HepG2 (cell line): ENCODE measurements around the gene ZNF276. TPM values are rescaled to one million over a fixed set of nuclear protein-coding genes. Genes with fewer than 3 reads are reported as not detected.
A peak's percentile ranks its signal among the peaks of the same experiment; 100 is the strongest.

Experiments
- CREBL2 ChIP-seq: sonication (generic); formaldehyde crosslinking; IDR thresholded peaks from 2 replicates; pipeline ENCODE4 v1.8.1; 2023; ENCODE audit warnings: missing genetic modification reagents, mild to moderate bottlenecking, borderline replicate concordance
- DMAP1 ChIP-seq: IDR thresholded peaks from 2 replicates; pipeline ENCODE4 v1.6.1; 2016
- GTF3A ChIP-seq: sonication (generic); formaldehyde crosslinking; conservative IDR thresholded peaks from 2 replicates; pipeline ENCODE4 v1.4.0; 2020; ENCODE audit warnings: mild to moderate bottlenecking, missing genetic modification reagents
- HOXA9 ChIP-seq: sonication (generic); formaldehyde crosslinking; IDR thresholded peaks from 2 replicates; pipeline ENCODE4 v1.8.1; 2022; ENCODE audit warnings: missing genetic modification reagents, mild to moderate bottlenecking, moderate library complexity, borderline replicate concordance
- KDM4B ChIP-seq: sonication (generic); formaldehyde crosslinking; IDR thresholded peaks from 2 replicates; pipeline ENCODE4 v1.4.0; 2020; ENCODE audit warnings: missing genetic modification reagents
- SMAD1 ChIP-seq: sonication (generic); formaldehyde crosslinking; IDR thresholded peaks from 2 replicates; pipeline ENCODE4 v1.4.0; 2020; ENCODE audit warnings: missing genetic modification reagents, low read depth, mild to moderate bottlenecking, borderline replicate concordance
- SOX5 ChIP-seq: IDR thresholded peaks from 2 replicates; pipeline ENCODE4 v1.6.1; 2016; ENCODE audit warnings: borderline replicate concordance
- SRY ChIP-seq: sonication (generic); formaldehyde crosslinking; IDR thresholded peaks from 2 replicates; pipeline ENCODE4 v1.8.0; 2022; ENCODE audit warnings: mild to moderate bottlenecking, missing genetic modification reagents
- SUZ12 ChIP-seq: fragments of 150-350 bp; IDR thresholded peaks from 2 replicates; pipeline ENCODE4 v1.6.1; 2014; ENCODE audit warnings: low read depth, low read length
- ZNF230 ChIP-seq: sonication (generic); formaldehyde crosslinking; IDR thresholded peaks from 2 replicates; pipeline ENCODE4 v1.4.0; 2020; ENCODE audit warnings: mild to moderate bottlenecking, missing genetic modification reagents
- ZNF382 ChIP-seq: sonication (generic); formaldehyde crosslinking; IDR thresholded peaks from 2 replicates; pipeline ENCODE4 v1.5.0; 2020; ENCODE audit warnings: missing genetic modification reagents, mild to moderate bottlenecking, borderline replicate concordance
- ZNF530 ChIP-seq: sonication (generic); formaldehyde crosslinking; IDR thresholded peaks from 2 replicates; pipeline ENCODE4 v1.5.0; 2020; ENCODE audit warnings: low read depth, mild to moderate bottlenecking, missing genetic modification reagents
- ZNF720 ChIP-seq: sonication (generic); formaldehyde crosslinking; IDR thresholded peaks from 2 replicates; pipeline ENCODE4 v1.4.0; 2020; ENCODE audit warnings: missing genetic modification reagents
- ZNF747 ChIP-seq: sonication (generic); formaldehyde crosslinking; IDR thresholded peaks from 2 replicates; pipeline ENCODE4 v1.8.1; 2023; ENCODE audit warnings: missing genetic modification reagents, mild to moderate bottlenecking, borderline replicate concordance
- ZNF891 ChIP-seq: sonication (generic); formaldehyde crosslinking; IDR thresholded peaks from 2 replicates; pipeline ENCODE4 v1.5.0; 2020; ENCODE audit warnings: mild to moderate bottlenecking, missing genetic modification reagents
- polyA plus RNA-seq, 8 experiments: library from polyadenylated mRNA; depleted of rRNA in 3 of 8; stranded (reverse) in 7 of 8; unstranded in 1 of 8; fragments of >200 nt; fragmentation: Illumina TruSeq in 4 of 8; extraction: Trizol in 4 of 8; gene quantifications; 2 replicates each; pipeline versions ENCODE4 v1.2.1 to v1.2.3, GENCODE V29; 2011 to 2016; ENCODE audit warnings: low read depth in 4 of 8, missing spikeins in 1 of 8, mixed read lengths in 1 of 8; ENCODE audit not compliant: insufficient read depth in 1 of 8
- total RNA-seq, 5 experiments: library from RNA; depleted of rRNA; stranded (reverse); fragments of >200 nt; fragmentation: Illumina TruSeq; extraction: Trizol; gene quantifications; 2 replicates each; pipeline ENCODE4 v1.2.3, GENCODE V29; 2016; ENCODE audit warnings: low read depth in 1 of 5
- TF ChIP-seq, protein P1 (sequence below): sonication (generic); formaldehyde crosslinking; IDR thresholded peaks from 2 replicates; pipeline ENCODE4 v1.8.1; 2022; ENCODE audit warnings: mild to moderate bottlenecking, missing genetic modification reagents
- TF ChIP-seq, protein P2 (sequence below): sonication (generic); formaldehyde crosslinking; IDR thresholded peaks from 2 replicates; pipeline ENCODE4 v1.4.0; 2020; ENCODE audit warnings: missing genetic modification reagents
- TF ChIP-seq, protein P3 (sequence below): IDR thresholded peaks from 2 replicates; pipeline ENCODE4 v1.6.1; 2018; ENCODE audit warnings: missing genetic modification reagents, mild to moderate bottlenecking, missing compliant biosample characterization
- TF ChIP-seq, protein P4 (sequence below): IDR thresholded peaks from 2 replicates; pipeline ENCODE4 v1.6.1; 2016; ENCODE audit warnings: missing biosample characterization, missing genetic modification reagents, low read depth

Gene ZNF276
- total and polyA plus RNA-seq, 2 of the 13 experiments (the other 11 are each of a cell fraction or from before 2014, with no cell fraction given) = 17.7 to 18.0 TPM

DNA sequence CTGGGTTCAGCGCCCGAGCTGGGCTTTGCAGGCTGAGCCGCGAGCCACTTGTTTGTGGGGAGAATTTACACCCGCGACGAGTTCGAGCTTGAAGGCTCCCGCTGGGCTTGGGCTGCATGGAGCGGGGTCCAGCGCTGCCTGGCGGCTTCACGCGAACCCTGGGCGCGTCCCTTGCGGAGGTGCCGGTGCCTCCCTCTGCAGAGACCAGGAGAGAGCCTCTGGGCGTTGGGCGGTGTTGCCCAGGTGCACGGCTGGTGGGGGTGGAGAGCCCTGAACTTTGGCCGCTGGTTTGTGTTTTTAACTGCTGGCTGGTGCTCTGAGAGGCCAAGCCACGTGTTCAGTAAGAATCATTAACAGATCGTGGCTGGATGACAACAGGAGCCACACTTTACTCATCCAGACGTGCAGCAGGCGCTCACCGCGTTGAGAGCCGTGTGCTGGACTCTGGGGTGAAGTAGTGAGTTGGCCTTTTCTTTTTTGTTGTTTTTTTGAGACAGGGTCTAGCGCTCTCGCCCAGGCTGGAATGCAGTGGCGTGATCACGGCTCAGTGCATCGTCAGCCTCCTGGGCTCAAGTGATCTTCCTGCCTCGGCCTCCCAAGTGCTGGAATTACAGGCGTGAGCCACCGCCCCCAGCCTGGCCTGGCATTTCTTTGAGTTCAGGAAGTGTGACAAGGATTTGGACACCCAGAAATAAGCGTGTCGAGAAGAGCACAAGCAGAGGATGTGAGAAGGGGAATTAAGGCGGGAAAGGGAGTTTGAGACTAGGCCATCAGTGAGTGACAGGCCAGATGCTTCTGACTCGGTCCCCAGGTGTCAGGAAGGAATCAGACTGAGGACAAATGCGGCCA lies 34.0 kb upstream of the ZNF276 start (continued):
- TF ChIP-seq, protein P1, sequence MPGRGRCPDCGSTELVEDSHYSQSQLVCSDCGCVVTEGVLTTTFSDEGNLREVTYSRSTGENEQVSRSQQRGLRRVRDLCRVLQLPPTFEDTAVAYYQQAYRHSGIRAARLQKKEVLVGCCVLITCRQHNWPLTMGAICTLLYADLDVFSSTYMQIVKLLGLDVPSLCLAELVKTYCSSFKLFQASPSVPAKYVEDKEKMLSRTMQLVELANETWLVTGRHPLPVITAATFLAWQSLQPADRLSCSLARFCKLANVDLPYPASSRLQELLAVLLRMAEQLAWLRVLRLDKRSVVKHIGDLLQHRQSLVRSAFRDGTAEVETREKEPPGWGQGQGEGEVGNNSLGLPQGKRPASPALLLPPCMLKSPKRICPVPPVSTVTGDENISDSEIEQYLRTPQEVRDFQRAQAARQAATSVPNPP (CRISPR knock-in tag) = peak; percentile 97
- TF ChIP-seq HOXA9 (no peak), ZNF382 (no peak), ZNF530 (CRISPR knock-in tag) (no peak), KDM4B (no peak), DMAP1 (CRISPR knock-in tag) (peak; percentile 99), SOX5 (CRISPR knock-in tag) (peak; percentile 96), SUZ12 (no peak), ZNF891 (CRISPR knock-in tag) (peak; percentile 96), ZNF720 (CRISPR knock-in tag) (no peak), SRY (CRISPR knock-in tag) (peak; percentile 99), GTF3A (CRISPR knock-in tag) (peak; percentile 96), SMAD1 (peak; percentile 79; the same call in 1 of the 2 replicates), CREBL2 (CRISPR knock-in tag) (peak; percentile 92), ZNF747 (CRISPR knock-in tag) (peak; percentile 99), ZNF230 (CRISPR knock-in tag) (peak; percentile 99)
- TF ChIP-seq, protein P2, sequence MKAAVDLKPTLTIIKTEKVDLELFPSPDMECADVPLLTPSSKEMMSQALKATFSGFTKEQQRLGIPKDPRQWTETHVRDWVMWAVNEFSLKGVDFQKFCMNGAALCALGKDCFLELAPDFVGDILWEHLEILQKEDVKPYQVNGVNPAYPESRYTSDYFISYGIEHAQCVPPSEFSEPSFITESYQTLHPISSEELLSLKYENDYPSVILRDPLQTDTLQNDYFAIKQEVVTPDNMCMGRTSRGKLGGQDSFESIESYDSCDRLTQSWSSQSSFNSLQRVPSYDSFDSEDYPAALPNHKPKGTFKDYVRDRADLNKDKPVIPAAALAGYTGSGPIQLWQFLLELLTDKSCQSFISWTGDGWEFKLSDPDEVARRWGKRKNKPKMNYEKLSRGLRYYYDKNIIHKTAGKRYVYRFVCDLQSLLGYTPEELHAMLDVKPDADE (CRISPR knock-in tag) = peak; percentile 96; the same call in 1 of the 2 replicates
- TF ChIP-seq, protein P3, sequence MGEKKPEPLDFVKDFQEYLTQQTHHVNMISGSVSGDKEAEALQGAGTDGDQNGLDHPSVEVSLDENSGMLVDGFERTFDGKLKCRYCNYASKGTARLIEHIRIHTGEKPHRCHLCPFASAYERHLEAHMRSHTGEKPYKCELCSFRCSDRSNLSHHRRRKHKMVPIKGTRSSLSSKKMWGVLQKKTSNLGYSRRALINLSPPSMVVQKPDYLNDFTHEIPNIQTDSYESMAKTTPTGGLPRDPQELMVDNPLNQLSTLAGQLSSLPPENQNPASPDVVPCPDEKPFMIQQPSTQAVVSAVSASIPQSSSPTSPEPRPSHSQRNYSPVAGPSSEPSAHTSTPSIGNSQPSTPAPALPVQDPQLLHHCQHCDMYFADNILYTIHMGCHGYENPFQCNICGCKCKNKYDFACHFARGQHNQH (CRISPR knock-in tag) = peak; percentile 99
- TF ChIP-seq, protein P4, sequence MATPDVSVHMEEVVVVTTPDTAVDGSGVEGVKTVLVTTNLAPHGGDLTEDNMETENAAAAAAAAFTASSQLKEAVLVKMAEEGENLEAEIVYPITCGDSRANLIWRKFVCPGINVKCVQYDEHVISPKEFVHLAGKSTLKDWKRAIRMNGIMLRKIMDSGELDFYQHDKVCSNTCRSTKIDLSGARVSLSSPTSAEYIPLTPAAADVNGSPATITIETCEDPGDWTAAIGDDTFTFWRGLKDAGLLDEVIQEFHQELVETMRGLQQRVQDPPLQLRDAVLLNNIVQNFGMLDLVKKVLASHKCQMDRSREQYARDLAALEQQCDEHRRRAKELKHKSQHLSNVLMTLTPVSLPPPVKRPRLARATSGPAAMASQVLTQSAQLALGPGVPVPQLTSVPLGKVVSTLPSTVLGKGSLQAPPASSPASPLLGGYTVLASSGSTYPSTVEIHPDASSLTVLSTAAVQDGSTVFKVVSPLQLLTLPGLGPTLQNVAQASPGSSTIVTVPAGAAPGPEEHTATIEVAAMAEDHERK (CRISPR knock-in tag) = 0 out of 2 replicates have a peak, but pooled peaks have one; percentile 11
